Coronary artery (tissue), 2 donors: Measurements from ENCODE around the gene ANO3.

Experiments
- DNase-seq: peaks from one replicate; pipeline ENCODE4 v3.0.0-alpha.2; 2017; ENCODE audit warnings: low spot score
- H3K27ac ChIP-seq, 2 donors: fragments of 200-600 bp; sonication (generic); one replicate each; pipeline ENCODE4 v1.5.1; 2016 to 2019
- H3K4me3 ChIP-seq: fragments of 200-600 bp; sonication (generic); 2 replicates; pipeline ENCODE4 v1.5.1; 2016; ENCODE audit warnings: mild to moderate bottlenecking, moderate library complexity
- CTCF ChIP-seq: fragments of 200-600 bp; sonication (generic); IDR thresholded peaks from one replicate; pipeline ENCODE4 v1.5.1; 2019; ENCODE audit warnings: antibody characterized with exemption

Gene ANO3

GRCh38 chr11:26465274-26465673 is 133.3 kb downstream of the ANO3 start:
- DNase-seq = no peak
- Histone ChIP-seq H3K27ac (no peak overlapping the region), H3K4me3 (no peak overlapping the region)
- TF ChIP-seq CTCF = no peak

GRCh38 chr11:26467506-26467905 is 135.6 kb downstream of the ANO3 start:
- no peak for TF ChIP-seq CTCF
- DNase-seq = no peak
- H3K27ac ChIP-seq = no peak overlapping the region
- no peak overlapping the region for H3K4me3 ChIP-seq

GRCh38 chr11:26470992-26471391 is 139.1 kb downstream of the ANO3 start:
- TF ChIP-seq CTCF = no peak
- DNase-seq = no peak
- no peak overlapping the region for H3K27ac ChIP-seq
- no peak overlapping the region for H3K4me3 ChIP-seq

GRCh38 chr11:26473216-26474194 is 141.6 kb downstream of the ANO3 start:
- Histone ChIP-seq H3K4me3 (no peak overlapping the region), H3K27ac (no peak overlapping the region)
- no peak for DNase-seq
- no peak for TF ChIP-seq CTCF

GRCh38 chr11:26474401-26474800 is 142.5 kb downstream of the ANO3 start:
- Histone ChIP-seq H3K27ac (no peak overlapping the region), H3K4me3 (no peak overlapping the region)
- no peak for TF ChIP-seq CTCF
- no peak for DNase-seq

- TF ChIP-seq CTCF = no peak
- Histone ChIP-seq H3K4me3 (no peak overlapping the region), H3K27ac (no peak overlapping the region)
- DNase-seq = no peak
These were observed 145.5 kb downstream of the ANO3 start for GRCh38 chr11:26477396-26477795.

GRCh38 chr11:26478710-26479109 is 146.8 kb downstream of the ANO3 start:
- no peak for TF ChIP-seq CTCF
- DNase-seq = no peak

More at GRCh38 chr11:26478710-26479109, 146.8 kb downstream of the ANO3 start:
- Histone ChIP-seq H3K27ac (no peak overlapping the region), H3K4me3 (no peak overlapping the region)
